Kidney (tissue), 14 donors: Measurements from ENCODE around the gene PPP1R10. TPM values are rescaled to one million over a fixed set of nuclear protein-coding genes. Genes with fewer than 3 reads are reported as not detected.

Experiments used
- DNase-seq, 5 donors: peaks; one replicate each; pipeline ENCODE4 v3.0.0-alpha.2; 2013 to 2020
- FAIRE-seq: peaks from 2 replicates; lab custom pipeline; 2012; peaks lifted over from hg19 to GRCh38; lab: Jason Lieb, UNC
- H3K27ac ChIP-seq, 2 donors: one replicate each; pipeline ENCODE4 v1.7.0; 2013; ENCODE audit warnings: low read depth in 2 of 2, low read length in 2 of 2, inconsistent platforms in 1 of 2
- H3K27me3 ChIP-seq: one replicate; pipeline ENCODE4 v1.7.1; 2013; ENCODE audit warnings: low read length, inconsistent platforms; ENCODE audit not compliant: control insufficient read depth, insufficient read depth
- H3K36me3 ChIP-seq, 3 donors: one replicate each; pipeline versions ENCODE4 v1.7.0 to v1.7.1; 2013; ENCODE audit warnings: low read length in 3 of 3, control low read depth in 1 of 3, inconsistent platforms in 1 of 3; ENCODE audit not compliant: insufficient read depth in 3 of 3, control insufficient read depth in 2 of 3
- H3K4me1 ChIP-seq, 3 donors: one replicate each; pipeline versions ENCODE4 v1.7.0 to v1.7.1; 2013; ENCODE audit warnings: low read length in 3 of 3, inconsistent platforms in 1 of 3, low read depth in 1 of 3; ENCODE audit not compliant: control insufficient read depth in 2 of 3, insufficient read depth in 2 of 3
- H3K4me3 ChIP-seq, 3 donors: one replicate each; pipeline versions ENCODE4 v1.7.0 to v1.8.1; 2013; ENCODE audit warnings: low read length in 3 of 3, control low read depth in 1 of 3, inconsistent platforms in 1 of 3
- H3K9ac ChIP-seq, 3 donors: one replicate each; pipeline versions ENCODE4 v1.7.0 to v1.7.1; 2013; ENCODE audit warnings: low read length in 3 of 3, control low read depth in 1 of 3, inconsistent platforms in 1 of 3
- H3K9me3 ChIP-seq, 3 donors: one replicate each; pipeline versions ENCODE4 v1.7.0 to v1.7.1; 2013; ENCODE audit warnings: low read length in 3 of 3, control low read depth in 1 of 3, inconsistent platforms in 1 of 3; ENCODE audit not compliant: control insufficient read depth in 2 of 3, insufficient read depth in 1 of 3
- CTCF ChIP-seq: IDR thresholded peaks from 3 replicates; pipeline ENCODE4 v1.5.1; 2012; ENCODE audit warnings: mild to moderate bottlenecking, moderate library complexity, borderline replicate concordance; ENCODE audit not compliant: insufficient read depth; ENCODE audit errors: extremely low read depth
- intact Hi-C: fragments of 100-400 bp; cut with DNase I; formaldehyde crosslinking; loops from one replicate; pipeline ENCODE4 v1.11.1; 2022
- microRNA-seq: library from miRNA; unstranded; fragments of <30 nt; microRNA quantifications from one replicate; pipeline ENCODE4 v1.2.0, GENCODE V29; 2020
- polyA plus RNA-seq: library from polyadenylated mRNA; stranded (reverse); fragments of 350-450 nt; fragmentation: Illumina TruSeq; extraction: RNeasy Lipid Tissue Mini Kit (QIAGEN cat#74804); gene quantifications from one replicate; pipeline ENCODE4 v1.2.3, GENCODE V29; 2014; ENCODE audit warnings: low read depth, low replicate concordance; ENCODE audit not compliant: insufficient read depth
- total RNA-seq: library from RNA; stranded (reverse); fragmentation: NEBNext Ultra II Directional; extraction: Animal tissue kit (Norgen Biotek cat#: 25700); gene quantifications from one replicate; pipeline ENCODE4 v1.2.1, GENCODE V29; 2021
- donor health status: control.
- donor health status: control.
- donor health status: control.
- donor health status: control.
- donor health status: control.
- donor health status: DM: yes; HTN: yes; CAD: no.
- donor health status: Normal renal cell carcinoma (clear cell type).

Gene PPP1R10
- total and polyA plus RNA-seq, 2 donors from 2014 or later: 19.7 to 65.0 TPM

- FAIRE-seq (no peak), DNase-seq (peak in 3 of 5 donors; percentile 63 to 88 (median 84))
- Histone ChIP-seq H3K9me3 (no peaks in the 10 kb centered on the region), H3K36me3 (peaks cover 8 to 34% (median 19%) of the 10 kb centered on the region in 3 donors), H3K9ac (peak overlapping the region; percentile 75 to 94 (median 89)), H3K4me3 (peak overlapping the region; percentile 82 to 96 (median 86)), H3K27me3 (no peaks in the 10 kb centered on the region), H3K4me1 (peaks cover 0 to 9% (median 7%) of the 10 kb centered on the region in 3 donors), H3K27ac (peak overlapping the region; percentile 95 to 99)
- intact Hi-C loops: no loop called here
- no peak for TF ChIP-seq CTCF
These were observed 61.9 kb downstream of the PPP1R10 start for GRCh38 chr6:30554962-30555815.

GRCh38 chr6:30554404-30554803, 62.6 kb downstream of the PPP1R10 start:
- Histone ChIP-seq H3K4me3 (peak overlapping the region in 1 of 3 donors; percentile 86), H3K36me3 (peaks cover 10 to 34% (median 21%) of the 10 kb centered on the region in 3 donors), H3K4me1 (peaks cover 0 to 9% (median 7%) of the 10 kb centered on the region in 3 donors), H3K9me3 (no peaks in the 10 kb centered on the region), H3K27me3 (no peaks in the 10 kb centered on the region), H3K27ac (no peak overlapping the region), H3K9ac (no peak overlapping the region)
- intact Hi-C loops: no loop called here
- TF ChIP-seq CTCF: no peak
- DNase-seq (no peak), FAIRE-seq (no peak)

Small RNA genes within 50 kb of the gene (microRNA-seq; reads per million reads assigned to microRNA genes)
- gene MIR877: 34.5 reads per million, percentile 39 among the genes with 10 or more reads in this experiment

Other genes starting within 250 kb of the PPP1R10 start
- 525 TPM for gene HLA-E, start 127.7 kb downstream of the PPP1R10 start, total RNA-seq
- gene HLA-E, start 127.7 kb downstream of the PPP1R10 start, polyA plus RNA-seq: 387 TPM
- 70.4 TPM for gene GNL1, start 60.8 kb downstream of the PPP1R10 start, total RNA-seq
- 64.9 TPM for gene GNL1, start 60.8 kb downstream of the PPP1R10 start, polyA plus RNA-seq
- gene PRR3, start 59.9 kb downstream of the PPP1R10 start, total RNA-seq: 9.3 TPM
- gene PRR3, start 59.9 kb downstream of the PPP1R10 start, polyA plus RNA-seq: 7.9 TPM
- 47.2 TPM for gene ABCF1, start 45.8 kb downstream of the PPP1R10 start, total RNA-seq
- 32.9 TPM for gene ABCF1, start 45.8 kb downstream of the PPP1R10 start, polyA plus RNA-seq
- gene MRPS18B, start 597 bp upstream of the PPP1R10 start, total RNA-seq: 62.1 TPM
- 135 TPM for gene MRPS18B, start 597 bp upstream of the PPP1R10 start, polyA plus RNA-seq
- gene ATAT1, start 9.6 kb upstream of the PPP1R10 start, total RNA-seq: 10.4 TPM
- 12.4 TPM for gene ATAT1, start 9.6 kb upstream of the PPP1R10 start, polyA plus RNA-seq
- 27.4 TPM for gene C6orf136, start 29.9 kb upstream of the PPP1R10 start, total RNA-seq
- 45.6 TPM for gene C6orf136, start 29.9 kb upstream of the PPP1R10 start, polyA plus RNA-seq
- gene DHX16, start 55.8 kb upstream of the PPP1R10 start, total RNA-seq: 30.5 TPM
- gene DHX16, start 55.8 kb upstream of the PPP1R10 start, polyA plus RNA-seq: 26.7 TPM
- 51.9 TPM for gene PPP1R18, start 69.4 kb upstream of the PPP1R10 start, total RNA-seq
- gene PPP1R18, start 69.4 kb upstream of the PPP1R10 start, polyA plus RNA-seq: 17.1 TPM
- 14.2 TPM for gene NRM, start 73.7 kb upstream of the PPP1R10 start, total RNA-seq
- 14.2 TPM for gene NRM, start 73.7 kb upstream of the PPP1R10 start, polyA plus RNA-seq
- 47.9 TPM for gene MDC1, start 100.0 kb upstream of the PPP1R10 start, total RNA-seq
- 9.5 TPM for gene MDC1, start 100.0 kb upstream of the PPP1R10 start, polyA plus RNA-seq
- 295 TPM for gene TUBB, start 103.1 kb upstream of the PPP1R10 start, total RNA-seq
- 197 TPM for gene TUBB, start 103.1 kb upstream of the PPP1R10 start, polyA plus RNA-seq
- gene FLOT1, start 125.4 kb upstream of the PPP1R10 start, total RNA-seq: 227 TPM
- gene FLOT1, start 125.4 kb upstream of the PPP1R10 start, polyA plus RNA-seq: 317 TPM
- gene IER3, start 127.3 kb upstream of the PPP1R10 start, total RNA-seq: 59.5 TPM
- gene IER3, start 127.3 kb upstream of the PPP1R10 start, polyA plus RNA-seq: 94.3 TPM